Sigmoid colon (tissue), 3 donors: ENCODE measurements around the gene PLXDC1.

Source experiments
- CTCF ChIP-seq, 4 experiments: fragments of 450-650 bp in 3 of 4; fragments of 200-600 bp in 1 of 4; IDR thresholded peaks; one replicate each; pipeline ENCODE4 v1.5.1; 2016 to 2019; ENCODE audit warnings: antibody characterized with exemption in 4 of 4, mild to moderate bottlenecking in 3 of 4, moderate library complexity in 2 of 4
- POLR2A ChIP-seq, 2 donors: fragments of 450-650 bp; IDR thresholded peaks; one replicate each; pipeline ENCODE4 v1.6.1; 2016; ENCODE audit warnings: antibody characterized with exemption in 2 of 2, mild to moderate bottlenecking in 2 of 2, moderate library complexity in 2 of 2

GRCh38 chr17:39173526-39174274 is 22.3 kb upstream of the PLXDC1 start:
- TF ChIP-seq CTCF (IDR thresholded peaks at IDR 0.05), result no peak
- no peak for TF ChIP-seq POLR2A (IDR thresholded peaks at IDR 0.05)
